ENCODE measurements around the gene LPP.

LPP gene

GRCh38 chr3:188537606-188538005 lies 383.6 kb downstream of the LPP start:
- no peaks in the 10 kb centered on the region for H3K36me3 ChIP-seq (ENCODE audit: insufficient read depth, low read length)
- no peaks in the 10 kb centered on the region for H3K4me1 ChIP-seq (ENCODE audit: insufficient read depth, low read length)
- TF ChIP-seq EZH2 (IDR thresholded peaks at IDR 0.05; ENCODE audit: borderline replicate concordance, low read depth, low read length, severe bottlenecking) (no peak), CTCF (IDR thresholded peaks at IDR 0.05; ENCODE audit: borderline replicate concordance, extremely low read depth, low read length, poor library complexity, severe bottlenecking) (no peak)
- no peak overlapping the region for H3K27ac ChIP-seq (ENCODE audit: low read length)
- no peaks in the 10 kb centered on the region for H3K79me2 ChIP-seq (ENCODE audit: insufficient read depth, low read length)
- ATAC-seq (ENCODE audit: insufficient read depth, low read depth) (no peak), DNase-seq (no peak)
- no peaks in the 10 kb centered on the region for H3K9me3 ChIP-seq (ENCODE audit: insufficient read depth, low read length, severe bottlenecking)
- H3K4me3 ChIP-seq (ENCODE audit: low read depth in 1 of 2, low read length in 2 of 2) = no peak overlapping the region
- H3K9ac ChIP-seq (ENCODE audit: low read depth, low read length) = no peak overlapping the region
- no peak overlapping the region for H3K4me2 ChIP-seq (ENCODE audit: insufficient read depth, low read length)
- no peaks in the 10 kb centered on the region for H4K20me1 ChIP-seq (ENCODE audit: insufficient read depth, low read length)
- no peaks in the 10 kb centered on the region for H3K27me3 ChIP-seq (ENCODE audit: insufficient read depth, low read length, poor library complexity)
- H2AFZ ChIP-seq (ENCODE audit: low read depth, low read length) = no peak overlapping the region

GRCh38 chr3:188539037-188539436 lies 385.1 kb downstream of the LPP start:
- no peak overlapping the region for H3K4me3 ChIP-seq (ENCODE audit: low read depth in 1 of 2, low read length in 2 of 2)
- no peaks in the 10 kb centered on the region for H3K4me1 ChIP-seq (ENCODE audit: insufficient read depth, low read length)
- H3K79me2 ChIP-seq (ENCODE audit: insufficient read depth, low read length) = no peaks in the 10 kb centered on the region
- no peak for TF ChIP-seq CTCF (IDR thresholded peaks at IDR 0.05; ENCODE audit: borderline replicate concordance, extremely low read depth, low read length, poor library complexity, severe bottlenecking)
- TF ChIP-seq EZH2 (IDR thresholded peaks at IDR 0.05; ENCODE audit: borderline replicate concordance, low read depth, low read length, severe bottlenecking) = no peak
- H3K4me2 ChIP-seq (ENCODE audit: insufficient read depth, low read length) = no peak overlapping the region
- no peak overlapping the region for H3K27ac ChIP-seq (ENCODE audit: low read length)
- H3K36me3 ChIP-seq (ENCODE audit: insufficient read depth, low read length) = peaks cover under 1% of the 10 kb centered on the region; the same call in 1 of the 2 replicates
- no peaks in the 10 kb centered on the region for H4K20me1 ChIP-seq (ENCODE audit: insufficient read depth, low read length)
- DNase-seq (no peak), ATAC-seq (ENCODE audit: insufficient read depth, low read depth) (no peak)
- no peak overlapping the region for H2AFZ ChIP-seq (ENCODE audit: low read depth, low read length)
- no peak overlapping the region for H3K9ac ChIP-seq (ENCODE audit: low read depth, low read length)
- no peaks in the 10 kb centered on the region for H3K9me3 ChIP-seq (ENCODE audit: insufficient read depth, low read length, severe bottlenecking)
- no peaks in the 10 kb centered on the region for H3K27me3 ChIP-seq (ENCODE audit: insufficient read depth, low read length, poor library complexity)

- DNase-seq = no peak
- H3K36me3 ChIP-seq (ENCODE audit: insufficient read depth, low read length) = peaks cover 3% of the 10 kb centered on the region; the same call in 1 of the 2 replicates
- TF ChIP-seq CTCF (IDR thresholded peaks at IDR 0.05; ENCODE audit: borderline replicate concordance, extremely low read depth, low read length, poor library complexity, severe bottlenecking) (no peak), EZH2 (IDR thresholded peaks at IDR 0.05; ENCODE audit: borderline replicate concordance, low read depth, low read length, severe bottlenecking) (no peak)
- no peak overlapping the region for H3K9ac ChIP-seq (ENCODE audit: low read depth, low read length)
- no peaks in the 10 kb centered on the region for H3K79me2 ChIP-seq (ENCODE audit: insufficient read depth, low read length)
- no peak for ATAC-seq (ENCODE audit: insufficient read depth, low read depth)
- H3K4me3 ChIP-seq (ENCODE audit: low read depth in 1 of 2, low read length in 2 of 2) = no peak overlapping the region
- H3K27me3 ChIP-seq (ENCODE audit: insufficient read depth, low read length, poor library complexity) = no peaks in the 10 kb centered on the region
- no peaks in the 10 kb centered on the region for H3K4me1 ChIP-seq (ENCODE audit: insufficient read depth, low read length)
- no peak overlapping the region for H3K4me2 ChIP-seq (ENCODE audit: insufficient read depth, low read length)
- no peaks in the 10 kb centered on the region for H3K9me3 ChIP-seq (ENCODE audit: insufficient read depth, low read length, severe bottlenecking)
- no peak overlapping the region for H3K27ac ChIP-seq (ENCODE audit: low read length)
- no peak overlapping the region for H2AFZ ChIP-seq (ENCODE audit: low read depth, low read length)
- no peaks in the 10 kb centered on the region for H4K20me1 ChIP-seq (ENCODE audit: insufficient read depth, low read length)
These were observed 385.8 kb downstream of the LPP start for GRCh38 chr3:188539631-188540194.

Measured in DND-41 (cell line).